ENCODE data around the gene GDA. TPM values are rescaled to one million over a fixed set of nuclear protein-coding genes. Genes with fewer than 3 reads are reported as not detected.

The GDA gene
- total RNA-seq, 1 experiment from 2014 or later, result 5.0 TPM

DNA sequence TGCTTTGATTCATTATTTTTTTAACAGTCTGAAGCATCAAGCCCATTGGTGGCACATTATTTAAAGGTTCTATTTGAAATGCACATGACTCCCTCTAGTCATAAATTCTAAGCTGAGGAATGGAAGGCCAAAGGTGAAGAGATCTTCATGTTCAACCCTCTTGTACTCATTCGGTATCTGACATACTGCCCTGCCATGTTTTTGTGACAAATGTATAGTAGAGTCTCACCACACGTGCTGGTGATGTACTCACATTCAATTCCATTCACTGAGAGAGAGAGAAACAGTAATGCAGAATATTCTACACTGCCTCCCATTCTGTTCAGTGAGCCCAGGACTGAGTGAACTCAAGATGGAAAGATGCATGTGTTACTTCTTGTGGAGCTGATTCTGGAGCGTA lies 98.3 kb downstream of the GDA start:
- no peak for ATAC-seq
- in situ Hi-C loops (cut with HindIII; ENCODE audit: low pct_unique_long_range_greater_than_20kb, low sequenced_read_pairs) (no loop called here), intact Hi-C loops (cut with micrococcal nuclease; ENCODE audit: unreplicated experiment) (loop anchor here (10.0 kb wide), 1 partner anchor 463 kb away; no protein-coding TSS in a partner anchor)
- no peak for DNase-seq (ENCODE audit: low read depth, low spot score)
- Histone ChIP-seq H3K27ac (ENCODE audit: low read length) (no peak overlapping the region), H3K9me3 (ENCODE audit: control insufficient read depth, insufficient read depth, low read depth, low read length) (no peaks in the 10 kb centered on the region), H3K4me1 (ENCODE audit: control insufficient read depth, insufficient read depth, low read length) (no peaks in the 10 kb centered on the region), H3K36me3 (ENCODE audit: control insufficient read depth, insufficient read depth, low read length) (no peaks in the 10 kb centered on the region), H3K27me3 (ENCODE audit: control insufficient read depth, insufficient read depth, low read length) (no peaks in the 10 kb centered on the region), H3K4me3 (ENCODE audit: low read depth in 2 of 2, low read length in 2 of 2) (no peak overlapping the region)
- BruUV-seq (replicated peaks), result no TSS peak
- TF ChIP-seq TCF7L2 (IDR thresholded peaks at IDR 0.05; ENCODE audit: low read depth, low read length) (no peak), POLR2AphosphoS5 (IDR thresholded peaks at IDR 0.05; ENCODE audit: low read depth, low read length) (no peak), SIN3A (IDR thresholded peaks at IDR 0.05; ENCODE audit: borderline replicate concordance, insufficient read depth, low read depth, low read length) (no peak)
- TF ChIP-seq, protein P1, sequence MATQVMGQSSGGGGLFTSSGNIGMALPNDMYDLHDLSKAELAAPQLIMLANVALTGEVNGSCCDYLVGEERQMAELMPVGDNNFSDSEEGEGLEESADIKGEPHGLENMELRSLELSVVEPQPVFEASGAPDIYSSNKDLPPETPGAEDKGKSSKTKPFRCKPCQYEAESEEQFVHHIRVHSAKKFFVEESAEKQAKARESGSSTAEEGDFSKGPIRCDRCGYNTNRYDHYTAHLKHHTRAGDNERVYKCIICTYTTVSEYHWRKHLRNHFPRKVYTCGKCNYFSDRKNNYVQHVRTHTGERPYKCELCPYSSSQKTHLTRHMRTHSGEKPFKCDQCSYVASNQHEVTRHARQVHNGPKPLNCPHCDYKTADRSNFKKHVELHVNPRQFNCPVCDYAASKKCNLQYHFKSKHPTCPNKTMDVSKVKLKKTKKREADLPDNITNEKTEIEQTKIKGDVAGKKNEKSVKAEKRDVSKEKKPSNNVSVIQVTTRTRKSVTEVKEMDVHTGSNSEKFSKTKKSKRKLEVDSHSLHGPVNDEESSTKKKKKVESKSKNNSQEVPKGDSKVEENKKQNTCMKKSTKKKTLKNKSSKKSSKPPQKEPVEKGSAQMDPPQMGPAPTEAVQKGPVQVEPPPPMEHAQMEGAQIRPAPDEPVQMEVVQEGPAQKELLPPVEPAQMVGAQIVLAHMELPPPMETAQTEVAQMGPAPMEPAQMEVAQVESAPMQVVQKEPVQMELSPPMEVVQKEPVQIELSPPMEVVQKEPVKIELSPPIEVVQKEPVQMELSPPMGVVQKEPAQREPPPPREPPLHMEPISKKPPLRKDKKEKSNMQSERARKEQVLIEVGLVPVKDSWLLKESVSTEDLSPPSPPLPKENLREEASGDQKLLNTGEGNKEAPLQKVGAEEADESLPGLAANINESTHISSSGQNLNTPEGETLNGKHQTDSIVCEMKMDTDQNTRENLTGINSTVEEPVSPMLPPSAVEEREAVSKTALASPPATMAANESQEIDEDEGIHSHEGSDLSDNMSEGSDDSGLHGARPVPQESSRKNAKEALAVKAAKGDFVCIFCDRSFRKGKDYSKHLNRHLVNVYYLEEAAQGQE (IDR thresholded peaks at IDR 0.05; ENCODE audit: insufficient read depth in 1 of 2, low read depth in 2 of 2, low read length in 1 of 2), result no peak
- POLR2A ChIA-PET, result no interaction called here
- CTCF ChIA-PET, result no interaction called here

DNA sequence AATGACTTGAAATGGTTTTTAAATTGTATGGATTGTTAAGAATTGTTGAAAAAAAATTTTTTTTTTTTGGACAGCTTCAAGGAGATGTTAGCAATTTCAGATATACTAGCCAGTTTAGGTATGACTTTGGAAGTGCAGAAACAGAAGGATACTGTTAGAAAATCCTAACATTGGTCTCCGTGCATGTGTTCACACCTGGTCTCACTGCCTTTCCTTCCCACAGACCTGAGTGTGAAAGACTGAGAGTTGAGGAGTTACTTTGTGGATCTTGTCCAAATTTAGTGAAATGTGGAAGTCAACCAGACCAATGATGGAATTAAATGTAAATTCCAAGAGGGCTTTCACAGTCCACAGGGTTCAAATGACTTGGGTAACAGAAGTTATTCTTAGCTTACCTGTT lies 102.3 kb downstream of the GDA start:
- Histone ChIP-seq H3K36me3 (ENCODE audit: control insufficient read depth, insufficient read depth, low read length) (no peaks in the 10 kb centered on the region), H3K4me1 (ENCODE audit: control insufficient read depth, insufficient read depth, low read length) (no peaks in the 10 kb centered on the region), H3K27ac (ENCODE audit: low read length) (no peak overlapping the region), H3K9me3 (ENCODE audit: control insufficient read depth, insufficient read depth, low read depth, low read length) (no peaks in the 10 kb centered on the region), H3K4me3 (ENCODE audit: low read depth in 2 of 2, low read length in 2 of 2) (no peak overlapping the region), H3K27me3 (ENCODE audit: control insufficient read depth, insufficient read depth, low read length) (no peaks in the 10 kb centered on the region)
- DNase-seq (ENCODE audit: low read depth, low spot score) (no peak), ATAC-seq (no peak)
- ChIA-PET CTCF (interaction anchor here (0.6 kb wide), 1 partner anchor 20 kb away, joined by 4 read pairs; no protein-coding TSS in a partner anchor), POLR2A (no interaction called here)
- in situ Hi-C loops (cut with HindIII; ENCODE audit: low pct_unique_long_range_greater_than_20kb, low sequenced_read_pairs), result no loop called here
- intact Hi-C loops (cut with micrococcal nuclease; ENCODE audit: unreplicated experiment), result no loop called here
- BruUV-seq (replicated peaks), result no TSS peak
- TF ChIP-seq TCF7L2 (IDR thresholded peaks at IDR 0.05; ENCODE audit: low read depth, low read length) (no peak), POLR2AphosphoS5 (IDR thresholded peaks at IDR 0.05; ENCODE audit: low read depth, low read length) (no peak), SIN3A (IDR thresholded peaks at IDR 0.05; ENCODE audit: borderline replicate concordance, insufficient read depth, low read depth, low read length) (no peak)
- TF ChIP-seq, protein P2, sequence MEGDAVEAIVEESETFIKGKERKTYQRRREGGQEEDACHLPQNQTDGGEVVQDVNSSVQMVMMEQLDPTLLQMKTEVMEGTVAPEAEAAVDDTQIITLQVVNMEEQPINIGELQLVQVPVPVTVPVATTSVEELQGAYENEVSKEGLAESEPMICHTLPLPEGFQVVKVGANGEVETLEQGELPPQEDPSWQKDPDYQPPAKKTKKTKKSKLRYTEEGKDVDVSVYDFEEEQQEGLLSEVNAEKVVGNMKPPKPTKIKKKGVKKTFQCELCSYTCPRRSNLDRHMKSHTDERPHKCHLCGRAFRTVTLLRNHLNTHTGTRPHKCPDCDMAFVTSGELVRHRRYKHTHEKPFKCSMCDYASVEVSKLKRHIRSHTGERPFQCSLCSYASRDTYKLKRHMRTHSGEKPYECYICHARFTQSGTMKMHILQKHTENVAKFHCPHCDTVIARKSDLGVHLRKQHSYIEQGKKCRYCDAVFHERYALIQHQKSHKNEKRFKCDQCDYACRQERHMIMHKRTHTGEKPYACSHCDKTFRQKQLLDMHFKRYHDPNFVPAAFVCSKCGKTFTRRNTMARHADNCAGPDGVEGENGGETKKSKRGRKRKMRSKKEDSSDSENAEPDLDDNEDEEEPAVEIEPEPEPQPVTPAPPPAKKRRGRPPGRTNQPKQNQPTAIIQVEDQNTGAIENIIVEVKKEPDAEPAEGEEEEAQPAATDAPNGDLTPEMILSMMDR (IDR thresholded peaks at IDR 0.05), result no peak
- TF ChIP-seq, protein P1 (IDR thresholded peaks at IDR 0.05; ENCODE audit: insufficient read depth in 1 of 2, low read depth in 2 of 2, low read length in 1 of 2), result no peak
